ENCODE results near the gene KIAA1191. TPM values are rescaled to one million over a fixed set of nuclear protein-coding genes. Genes with fewer than 3 reads are reported as not detected.
A peak's percentile ranks its signal among the peaks of the same experiment; 100 is the strongest.
"Not testable (repeated sequence)": the region's sequence is repeated elsewhere in the genome, so short reads cannot be mapped to it uniquely, and the experiment has no call there.

Gene KIAA1191, protein sequence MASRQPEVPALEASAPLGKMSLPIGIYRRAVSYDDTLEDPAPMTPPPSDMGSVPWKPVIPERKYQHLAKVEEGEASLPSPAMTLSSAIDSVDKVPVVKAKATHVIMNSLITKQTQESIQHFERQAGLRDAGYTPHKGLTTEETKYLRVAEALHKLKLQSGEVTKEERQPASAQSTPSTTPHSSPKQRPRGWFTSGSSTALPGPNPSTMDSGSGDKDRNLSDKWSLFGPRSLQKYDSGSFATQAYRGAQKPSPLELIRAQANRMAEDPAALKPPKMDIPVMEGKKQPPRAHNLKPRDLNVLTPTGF
- total RNA-seq = 100 to 1,000 TPM in 2 of 6 donors, 10 to 100 TPM in 4; 53.4 to 109 (median 90.0) TPM

DNA sequence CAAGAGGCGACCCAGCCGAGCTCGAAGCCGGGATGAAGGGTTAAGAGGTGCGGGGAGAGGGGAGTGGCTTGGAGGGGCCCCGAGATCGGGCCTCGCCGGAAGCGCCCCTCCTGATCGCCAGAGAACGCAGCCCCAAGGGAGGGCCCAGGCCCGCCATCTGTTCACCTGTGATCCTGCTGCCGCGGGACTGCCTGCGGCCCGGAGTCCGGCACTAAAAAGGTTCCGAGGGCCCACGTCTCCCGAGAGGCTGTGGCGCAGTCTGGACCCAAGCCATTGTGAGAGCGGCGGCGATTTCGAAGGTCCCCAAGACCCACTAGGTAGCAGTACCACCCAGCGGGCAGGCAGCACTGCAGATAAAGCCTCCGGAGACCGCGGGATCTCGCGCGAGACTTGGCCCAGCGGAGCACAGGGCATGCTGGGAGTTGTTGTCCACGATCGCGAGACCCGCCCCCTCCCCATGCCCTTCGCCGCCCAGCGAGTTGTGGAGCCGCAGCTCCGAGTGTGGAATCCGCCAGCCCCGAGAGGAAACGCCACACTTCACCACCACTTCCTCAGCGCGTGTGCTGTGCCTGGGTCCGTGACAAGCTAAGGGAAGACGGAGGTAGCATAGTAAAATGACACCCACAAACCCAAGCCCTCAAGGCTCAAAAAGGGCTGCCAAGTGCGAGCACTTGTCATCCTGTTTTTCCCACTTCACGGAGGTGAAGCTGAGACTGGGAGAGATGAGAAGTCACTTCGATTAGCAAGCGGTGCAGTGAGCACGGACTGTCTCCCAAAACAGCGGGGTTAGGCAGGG, at the start of gene KIAA1191:
KIAA1191 (minus strand) TSS at position 328 of the 796 bp plus-strand sequence. CDS start 2,256 bp downstream, outside the sequence.
- TF ChIP-seq POLR2AphosphoS5 (IDR thresholded peaks at IDR 0.05) (peak; percentile 68 to 99), POLR2A (IDR thresholded peaks at IDR 0.05) (peak in 3 of 4 donors; percentile 39 to 97 (median 90)), EP300 (IDR thresholded peaks at IDR 0.05) (peak in 1 of 4 donors; percentile 2)
- TF ChIP-seq, protein P1, sequence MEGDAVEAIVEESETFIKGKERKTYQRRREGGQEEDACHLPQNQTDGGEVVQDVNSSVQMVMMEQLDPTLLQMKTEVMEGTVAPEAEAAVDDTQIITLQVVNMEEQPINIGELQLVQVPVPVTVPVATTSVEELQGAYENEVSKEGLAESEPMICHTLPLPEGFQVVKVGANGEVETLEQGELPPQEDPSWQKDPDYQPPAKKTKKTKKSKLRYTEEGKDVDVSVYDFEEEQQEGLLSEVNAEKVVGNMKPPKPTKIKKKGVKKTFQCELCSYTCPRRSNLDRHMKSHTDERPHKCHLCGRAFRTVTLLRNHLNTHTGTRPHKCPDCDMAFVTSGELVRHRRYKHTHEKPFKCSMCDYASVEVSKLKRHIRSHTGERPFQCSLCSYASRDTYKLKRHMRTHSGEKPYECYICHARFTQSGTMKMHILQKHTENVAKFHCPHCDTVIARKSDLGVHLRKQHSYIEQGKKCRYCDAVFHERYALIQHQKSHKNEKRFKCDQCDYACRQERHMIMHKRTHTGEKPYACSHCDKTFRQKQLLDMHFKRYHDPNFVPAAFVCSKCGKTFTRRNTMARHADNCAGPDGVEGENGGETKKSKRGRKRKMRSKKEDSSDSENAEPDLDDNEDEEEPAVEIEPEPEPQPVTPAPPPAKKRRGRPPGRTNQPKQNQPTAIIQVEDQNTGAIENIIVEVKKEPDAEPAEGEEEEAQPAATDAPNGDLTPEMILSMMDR (IDR thresholded peaks at IDR 0.05) = peak in 4 of 6 experiments; percentile 11 to 47 (median 20)
- no peaks in the 10 kb centered on the region for H3K9me3 ChIP-seq

DNA sequence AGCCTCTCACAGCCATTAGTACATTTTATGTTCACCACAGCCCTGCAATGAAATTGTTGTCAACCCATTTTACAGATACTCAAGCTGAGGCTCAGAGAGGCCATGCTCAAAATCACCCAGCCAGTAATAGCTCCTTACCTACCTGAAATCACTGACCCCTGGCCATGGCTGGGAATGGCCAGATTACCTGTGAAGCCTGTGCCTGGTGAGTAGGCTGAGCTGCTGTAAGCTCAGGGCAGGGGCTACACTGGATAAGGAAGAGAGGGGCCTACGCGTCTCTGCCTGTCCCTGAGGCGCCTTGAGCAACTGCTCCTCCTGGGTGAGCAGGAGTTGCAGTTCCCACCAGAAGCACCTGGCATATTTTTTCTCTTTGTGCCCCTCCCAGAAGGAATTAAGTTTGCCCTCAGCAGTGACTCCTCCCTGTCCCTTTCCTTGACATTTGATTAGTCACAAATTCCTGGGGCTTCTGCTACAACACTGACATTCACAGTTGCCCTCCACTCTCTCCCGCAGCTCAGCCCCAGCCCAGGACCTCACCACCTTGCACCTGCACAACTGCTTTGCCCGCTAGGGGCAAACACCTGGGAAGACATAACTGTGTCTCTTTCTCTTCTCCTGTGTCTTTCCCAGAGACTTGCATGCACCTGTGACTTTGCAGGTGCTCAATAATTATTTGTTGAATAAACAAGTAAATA, 49.1 kb upstream of the KIAA1191 start:
- peaks cover 2 to 43% (median 34%) of the 10 kb centered on the region in 4 donors for H3K36me3 ChIP-seq
- H3K27me3 ChIP-seq = no peaks in the 10 kb centered on the region
- DNase-seq (no peak), ATAC-seq (ENCODE audit: low FRiP score in 2 of 2) (no peak)
- H3K4me1 ChIP-seq = peaks cover 31 to 46% (median 39%) of the 10 kb centered on the region in 4 donors
- H3K27ac ChIP-seq = no peak overlapping the region
- 93 to 96% methylated on average over 3 to 5 of the region's 5 CpGs for WGBS, 2 donors
- H3K4me3 ChIP-seq = no peak overlapping the region
- no peaks in the 10 kb centered on the region for H3K9me3 ChIP-seq
- TF ChIP-seq POLR2AphosphoS5 (IDR thresholded peaks at IDR 0.05) (no peak), EP300 (IDR thresholded peaks at IDR 0.05) (no peak), POLR2A (IDR thresholded peaks at IDR 0.05) (no peak)
- TF ChIP-seq, protein P1 (IDR thresholded peaks at IDR 0.05) = no peak

More for the DNA sequence above, at the start of gene KIAA1191:
- Histone ChIP-seq H3K36me3 (peaks cover 0 to 23% (median 9%) of the 10 kb centered on the region in 4 donors), H3K27me3 (peaks cover 0 to 6% (median 0%) of the 10 kb centered on the region in 4 donors), H3K27ac (peak within 1 kb of the TSS; percentile 62 to 90 (median 85)), H3K4me3 (peak within 1 kb of the TSS; percentile 85 to 98 (median 96)), H3K4me1 (peaks cover 21 to 44% (median 28%) of the 10 kb centered on the region in 4 donors)
- DNase-seq (peak; percentile 97), ATAC-seq (ENCODE audit: low FRiP score in 2 of 2) (peak; percentile 97 to 98)
- WGBS, 2 donors = 2 to 3% methylated on average over 19 to 39 of the region's 56 CpGs

DNA sequence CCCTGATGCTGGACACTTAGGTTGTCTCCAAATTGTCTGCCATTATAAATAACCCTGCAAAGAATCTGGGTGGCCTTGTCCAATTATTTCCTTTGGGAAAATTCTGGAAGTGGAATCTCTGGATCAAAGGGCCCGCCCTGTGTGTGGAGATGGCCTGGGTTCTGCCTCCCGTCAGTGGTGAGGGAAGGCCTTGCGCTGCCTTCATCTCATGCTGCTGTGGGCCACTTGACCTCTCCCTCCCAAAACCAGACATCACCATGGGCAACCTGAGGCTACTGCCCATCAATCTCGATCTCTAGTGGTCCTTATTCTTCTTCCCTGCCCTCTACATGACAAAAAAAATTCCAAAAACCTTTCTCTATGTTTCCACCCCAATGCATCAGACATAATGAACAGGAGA, 48.2 kb upstream of the KIAA1191 start:
- DNase-seq = no peak
- no peak overlapping the region for H3K27ac ChIP-seq
- 93 to 98% methylated on average over 4 of the region's 4 CpGs for WGBS, 2 donors
- no peaks in the 10 kb centered on the region for H3K9me3 ChIP-seq
- TF ChIP-seq POLR2A (IDR thresholded peaks at IDR 0.05) = no peak
- no peak for TF ChIP-seq EP300 (IDR thresholded peaks at IDR 0.05)
- H3K4me3 ChIP-seq = no peak overlapping the region
- no peaks in the 10 kb centered on the region for H3K27me3 ChIP-seq
- H3K4me1 ChIP-seq = peaks cover 23 to 37% (median 31%) of the 10 kb centered on the region in 4 donors
- ATAC-seq (ENCODE audit: low FRiP score in 2 of 2) = no peak
- peaks cover 2 to 46% (median 36%) of the 10 kb centered on the region in 4 donors for H3K36me3 ChIP-seq

DNA sequence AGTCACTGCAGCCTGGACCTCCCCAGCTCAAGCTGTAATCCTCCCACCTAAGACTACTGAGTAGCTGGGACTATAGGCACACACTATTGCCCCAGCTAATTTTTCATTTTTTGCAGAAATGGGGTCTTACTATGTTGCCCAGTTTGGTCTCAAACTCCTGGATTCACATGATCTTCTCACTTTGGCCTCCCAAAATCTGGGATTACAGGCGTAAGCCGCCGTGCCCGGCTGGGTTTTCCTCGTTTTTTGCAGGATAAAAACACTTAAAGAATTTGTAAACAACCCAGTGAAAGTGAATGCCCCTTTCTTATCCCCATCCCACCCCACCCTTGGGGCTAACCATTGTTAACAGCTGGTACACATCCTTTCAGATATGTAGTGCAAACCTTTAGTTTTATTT, 47.0 kb upstream of the KIAA1191 start:
- Histone ChIP-seq H3K4me1 (peaks cover 13 to 25% (median 19%) of the 10 kb centered on the region in 4 donors), H3K9me3 (no peaks in the 10 kb centered on the region), H3K27me3 (no peaks in the 10 kb centered on the region), H3K4me3 (no peak overlapping the region), H3K27ac (no peak overlapping the region), H3K36me3 (peaks cover 2 to 54% (median 36%) of the 10 kb centered on the region in 4 donors)
- no peak for ATAC-seq (ENCODE audit: low FRiP score in 2 of 2)
- DNase-seq = no peak
- TF ChIP-seq EP300 (IDR thresholded peaks at IDR 0.05) = no peak
- TF ChIP-seq POLR2A (IDR thresholded peaks at IDR 0.05) = no peak
- no peak for TF ChIP-seq POLR2AphosphoS5 (IDR thresholded peaks at IDR 0.05)
- TF ChIP-seq, protein P1 (IDR thresholded peaks at IDR 0.05) = no peak
- WGBS, 2 donors = 87 to 88% methylated on average over 5 of the region's 5 CpGs

DNA sequence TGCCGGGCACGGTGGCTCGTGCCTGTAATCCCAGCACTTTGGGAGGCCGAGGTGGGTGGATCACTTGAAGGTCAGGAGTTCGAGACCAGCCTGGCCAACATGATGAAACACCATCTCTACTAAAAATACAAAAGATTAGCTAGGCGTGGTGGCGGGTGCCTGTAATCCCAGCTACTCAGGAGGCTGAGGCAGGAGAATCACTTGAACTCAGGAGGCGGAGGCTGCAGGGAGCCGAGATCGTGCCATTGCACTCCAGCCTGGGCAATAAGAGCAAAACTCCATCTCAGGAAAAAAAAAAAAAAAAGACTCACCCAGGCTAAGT, 46.6 kb upstream of the KIAA1191 start:
- 90 to 95% methylated on average over 10 of the region's 10 CpGs for WGBS, 2 donors
- H3K27ac ChIP-seq; ATAC-seq (ENCODE audit: low FRiP score in 2 of 2); H3K27me3 ChIP-seq; H3K9me3 ChIP-seq; DNase-seq; H3K4me3 ChIP-seq: not testable (repeated sequence)
- H3K4me1 ChIP-seq = peaks cover 9 to 22% (median 16%) of the 10 kb centered on the region in 4 donors
- peaks cover 2 to 54% (median 36%) of the 10 kb centered on the region in 4 donors for H3K36me3 ChIP-seq

All from upper lobe of left lung (tissue), 6 donors.